ENCODE results near the gene INSR. TPM values are rescaled to one million over a fixed set of nuclear protein-coding genes. Genes with fewer than 3 reads are reported as not detected.

Gene INSR
- total RNA-seq, 4 donors from 2014 or later = 46.0 to 97.6 (median 68.3) TPM

DNA sequence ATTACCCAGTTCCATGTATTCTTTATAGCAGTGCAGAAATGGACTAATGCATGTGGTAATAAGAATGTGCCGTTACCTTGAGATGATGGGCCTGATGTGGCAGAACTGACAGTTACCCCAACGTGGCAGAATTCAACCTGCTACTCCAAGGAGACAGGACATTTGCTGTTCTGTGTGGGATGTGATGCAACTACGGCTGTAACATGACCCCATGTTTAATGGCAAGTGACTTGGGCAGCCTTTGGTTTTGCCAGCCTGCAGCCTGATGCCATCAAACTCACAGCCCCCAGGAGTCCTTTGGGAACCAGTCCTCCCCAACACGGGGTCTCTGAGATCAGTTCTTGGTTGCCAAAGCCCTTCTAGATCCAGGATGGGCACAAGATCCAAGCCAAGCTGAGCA, 117.4 kb downstream of the INSR start:
- intact Hi-C loops (cut with DNase I; ENCODE audit: low total_unique reads) = no loop called here
- DNase-seq = no peak
- H3K27ac ChIP-seq = peak overlapping the region; percentile 89 to 99
- no peaks in the 10 kb centered on the region for H3K9me3 ChIP-seq
- H3K4me1 ChIP-seq = peaks cover 2 to 7% of the 10 kb centered on the region in 2 donors
- no peak overlapping the region for H3K4me3 ChIP-seq
- H3K36me3 ChIP-seq = no peaks in the 10 kb centered on the region
- TF ChIP-seq, protein P1, sequence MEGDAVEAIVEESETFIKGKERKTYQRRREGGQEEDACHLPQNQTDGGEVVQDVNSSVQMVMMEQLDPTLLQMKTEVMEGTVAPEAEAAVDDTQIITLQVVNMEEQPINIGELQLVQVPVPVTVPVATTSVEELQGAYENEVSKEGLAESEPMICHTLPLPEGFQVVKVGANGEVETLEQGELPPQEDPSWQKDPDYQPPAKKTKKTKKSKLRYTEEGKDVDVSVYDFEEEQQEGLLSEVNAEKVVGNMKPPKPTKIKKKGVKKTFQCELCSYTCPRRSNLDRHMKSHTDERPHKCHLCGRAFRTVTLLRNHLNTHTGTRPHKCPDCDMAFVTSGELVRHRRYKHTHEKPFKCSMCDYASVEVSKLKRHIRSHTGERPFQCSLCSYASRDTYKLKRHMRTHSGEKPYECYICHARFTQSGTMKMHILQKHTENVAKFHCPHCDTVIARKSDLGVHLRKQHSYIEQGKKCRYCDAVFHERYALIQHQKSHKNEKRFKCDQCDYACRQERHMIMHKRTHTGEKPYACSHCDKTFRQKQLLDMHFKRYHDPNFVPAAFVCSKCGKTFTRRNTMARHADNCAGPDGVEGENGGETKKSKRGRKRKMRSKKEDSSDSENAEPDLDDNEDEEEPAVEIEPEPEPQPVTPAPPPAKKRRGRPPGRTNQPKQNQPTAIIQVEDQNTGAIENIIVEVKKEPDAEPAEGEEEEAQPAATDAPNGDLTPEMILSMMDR (IDR thresholded peaks at IDR 0.05) = no peak
- no peak for TF ChIP-seq POLR2A (IDR thresholded peaks at IDR 0.05)
- no peaks in the 10 kb centered on the region for H3K27me3 ChIP-seq

GRCh38 chr19:7172794-7173193, 121.4 kb downstream of the INSR start:
- Histone ChIP-seq H3K27ac (peak overlapping the region in 1 of 2 donors; percentile 37), H3K9me3 (no peaks in the 10 kb centered on the region), H3K27me3 (no peaks in the 10 kb centered on the region), H3K4me3 (no peak overlapping the region), H3K36me3 (no peaks in the 10 kb centered on the region), H3K4me1 (no peaks in the 10 kb centered on the region)
- TF ChIP-seq, protein P1 (IDR thresholded peaks at IDR 0.05) = no peak
- TF ChIP-seq POLR2A (IDR thresholded peaks at IDR 0.05) = no peak
- intact Hi-C loops (cut with DNase I; ENCODE audit: low total_unique reads) = no loop called here
- no peak for DNase-seq

DNA sequence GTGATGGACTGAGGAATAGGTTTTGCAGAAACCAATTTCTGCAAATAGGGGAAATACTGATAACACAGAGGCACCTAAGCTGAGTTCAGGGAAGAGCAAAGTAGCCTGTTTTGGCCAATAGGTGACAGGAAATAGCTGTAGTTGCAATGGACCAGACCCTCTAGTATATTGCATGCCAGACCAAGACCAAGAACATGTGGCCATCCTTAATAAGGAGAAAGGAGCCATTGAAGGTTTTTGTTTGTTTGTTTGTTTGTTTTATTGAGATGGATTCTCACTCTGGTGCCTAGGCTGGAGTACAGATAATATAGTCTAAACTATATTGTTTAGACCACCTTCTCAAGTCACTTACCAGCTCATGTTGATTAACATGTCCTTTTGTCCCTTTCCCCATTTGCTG, 123.2 kb downstream of the INSR start:
- H3K27me3 ChIP-seq = no peaks in the 10 kb centered on the region

DNA sequence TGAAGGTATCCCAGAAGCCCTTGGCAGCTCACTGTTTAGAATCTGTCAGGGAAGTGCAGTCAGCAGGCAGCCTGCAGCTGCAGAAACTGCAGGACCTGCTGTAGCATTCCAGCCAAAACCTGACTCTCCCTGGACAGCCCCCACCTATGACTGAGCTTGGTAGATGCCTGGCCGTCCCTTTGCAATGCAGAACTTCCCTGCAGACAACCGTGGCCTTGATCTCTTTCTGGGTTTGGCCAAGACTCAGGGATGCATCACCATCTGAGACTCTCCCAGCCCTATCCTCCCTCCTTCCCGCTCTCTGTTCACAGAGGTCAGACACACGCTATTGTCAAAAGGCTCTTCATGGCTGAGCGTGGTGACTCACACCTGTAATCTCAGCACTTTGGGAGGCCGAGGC, 125.3 kb downstream of the INSR start:
- TF ChIP-seq POLR2A (IDR thresholded peaks at IDR 0.05) = no peak
- TF ChIP-seq, protein P1 (IDR thresholded peaks at IDR 0.05) = no peak
- Histone ChIP-seq H3K36me3 (no peaks in the 10 kb centered on the region), H3K4me3 (no peak overlapping the region), H3K27ac (peak overlapping the region in 1 of 2 donors; percentile 33), H3K4me1 (no peaks in the 10 kb centered on the region), H3K9me3 (no peaks in the 10 kb centered on the region), H3K27me3 (no peaks in the 10 kb centered on the region)
- DNase-seq = no peak
- intact Hi-C loops (cut with DNase I; ENCODE audit: low total_unique reads) = no loop called here

More for the DNA sequence above, 123.2 kb downstream of the INSR start:
- Histone ChIP-seq H3K4me1 (no peaks in the 10 kb centered on the region), H3K4me3 (no peak overlapping the region), H3K36me3 (no peaks in the 10 kb centered on the region), H3K9me3 (no peaks in the 10 kb centered on the region), H3K27ac (peak overlapping the region in 1 of 2 donors; percentile 13)
- no peak for DNase-seq
- intact Hi-C loops (cut with DNase I; ENCODE audit: low total_unique reads) = no loop called here
- TF ChIP-seq POLR2A (IDR thresholded peaks at IDR 0.05) = no peak
- TF ChIP-seq, protein P1 (IDR thresholded peaks at IDR 0.05) = no peak

DNA sequence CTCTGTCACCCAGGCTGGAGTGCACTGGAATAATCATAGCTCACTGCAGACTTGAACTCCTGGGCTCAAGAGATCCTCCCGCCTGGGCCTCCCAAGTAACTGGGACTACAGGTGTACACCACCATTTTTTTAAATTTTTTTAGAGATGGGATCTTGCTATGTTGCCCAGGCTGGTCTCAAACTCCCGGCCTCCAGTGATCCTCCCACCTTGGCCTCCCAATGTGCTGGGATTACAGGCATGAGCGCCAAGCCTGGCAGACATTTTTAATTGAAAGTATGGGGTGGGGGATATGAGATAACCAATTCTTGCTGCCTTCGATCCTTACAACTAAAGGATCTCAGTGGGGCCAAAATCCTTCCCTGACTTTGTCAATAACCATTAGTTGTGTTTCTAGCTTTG, 132.9 kb downstream of the INSR start:
- Histone ChIP-seq H3K36me3 (no peaks in the 10 kb centered on the region), H3K27me3 (no peaks in the 10 kb centered on the region), H3K27ac (peak overlapping the region; percentile 53 to 91), H3K9me3 (no peaks in the 10 kb centered on the region), H3K4me1 (no peaks in the 10 kb centered on the region), H3K4me3 (no peak overlapping the region)
- no peak for DNase-seq
- TF ChIP-seq, protein P1 (IDR thresholded peaks at IDR 0.05) = no peak
- no peak for TF ChIP-seq POLR2A (IDR thresholded peaks at IDR 0.05)
- intact Hi-C loops (cut with DNase I; ENCODE audit: low total_unique reads) = no loop called here
